Fibroblast of skin of right biceps (primary cell): ENCODE data around the gene PRKCH.
A peak's percentile ranks its signal among the peaks of the same experiment; 100 is the strongest.
"Not testable (repeated sequence)": the region's sequence is repeated elsewhere in the genome, so short reads cannot be mapped to it uniquely, and the experiment has no call there.

ENCODE experiments used
- DNase-seq: peaks from one replicate; pipeline ENCODE4 v3.0.0-alpha.2; 2013

PRKCH gene

GRCh38 chr14:61308701-61309100, 12.7 kb upstream of the PRKCH start:
- DNase-seq: not testable (repeated sequence)

- DNase-seq: no peak
These were observed 6.1 kb upstream of the PRKCH start for GRCh38 chr14:61315313-61315712.

GRCh38 chr14:61319086-61319485, 2.3 kb upstream of the PRKCH start:
- DNase-seq: no peak

GRCh38 chr14:61319706-61320105, 1.7 kb upstream of the PRKCH start:
- DNase-seq: no peak

GRCh38 chr14:61320170-61320569, 1.2 kb upstream of the PRKCH start:
- not testable (repeated sequence) for DNase-seq

GRCh38 chr14:61320806-61321384, 484 bp upstream of the PRKCH start:
- no peak for DNase-seq

GRCh38 chr14:61322011-61322798, 826 bp downstream of the PRKCH start:
- DNase-seq: no peak

GRCh38 chr14:61322799-61323290, 1.5 kb downstream of the PRKCH start:
- DNase-seq: peak; percentile 2

GRCh38 chr14:61323970-61324369, 2.6 kb downstream of the PRKCH start:
- DNase-seq: no peak

- DNase-seq: no peak
These were observed 3.8 kb downstream of the PRKCH start for GRCh38 chr14:61325166-61325565.

GRCh38 chr14:61326146-61326545, 4.8 kb downstream of the PRKCH start:
- DNase-seq: no peak

- no peak for DNase-seq
These were observed 5.5 kb downstream of the PRKCH start for GRCh38 chr14:61326847-61327246.

GRCh38 chr14:61328626-61329262, 7.4 kb downstream of the PRKCH start:
- no peak for DNase-seq

- no peak for DNase-seq
These were observed 8.2 kb downstream of the PRKCH start for GRCh38 chr14:61329478-61330051.

GRCh38 chr14:61330511-61330910, 9.1 kb downstream of the PRKCH start:
- DNase-seq: no peak

- no peak for DNase-seq
These were observed 10.7 kb downstream of the PRKCH start for GRCh38 chr14:61331992-61332657.

- no peak for DNase-seq
These were observed 11.3 kb downstream of the PRKCH start for GRCh38 chr14:61332658-61333029.

- no peak for DNase-seq
These were observed 11.7 kb downstream of the PRKCH start for GRCh38 chr14:61333087-61333486.

- DNase-seq: no peak
These were observed 12.9 kb downstream of the PRKCH start for GRCh38 chr14:61334197-61334701.

- DNase-seq: no peak
These were observed 13.7 kb downstream of the PRKCH start for GRCh38 chr14:61335049-61335448.

- no peak for DNase-seq
These were observed 14.4 kb downstream of the PRKCH start for GRCh38 chr14:61335671-61336275.

GRCh38 chr14:61337893-61338292, 16.5 kb downstream of the PRKCH start:
- DNase-seq: no peak
